ENCODE measurements around the gene MMP12.
A peak's percentile ranks its signal among the peaks of the same experiment; 100 is the strongest.

Gene MMP12

DNA sequence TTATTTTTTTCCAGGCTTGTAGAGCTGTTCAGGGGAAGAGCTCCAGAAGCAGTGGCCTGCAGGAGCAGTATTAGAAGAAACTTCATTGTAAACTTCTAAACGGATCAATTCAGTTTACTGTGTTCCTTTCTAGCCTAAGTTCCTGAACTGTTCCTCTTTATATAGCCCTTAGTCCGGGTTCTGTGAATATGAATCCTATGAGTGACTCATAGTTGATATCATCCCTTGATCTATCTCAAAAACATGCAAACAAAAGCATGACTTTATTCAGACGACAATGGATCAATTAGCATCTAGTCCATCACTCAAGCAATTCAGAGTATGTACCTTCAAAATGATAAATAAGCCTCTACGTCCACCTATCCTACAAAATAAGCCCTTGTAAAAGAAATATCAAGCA, at the start of gene MMP12:
TSS of gene MMP12 (minus strand) at position 131 of the 400 bp plus-strand sequence. CDS start at position 86, 45 bp downstream.
- no peak within 1 kb of the TSS for H3K4me3 ChIP-seq (replicated peaks; ENCODE audit: low read depth, low read length)
- TF ChIP-seq, protein P1, sequence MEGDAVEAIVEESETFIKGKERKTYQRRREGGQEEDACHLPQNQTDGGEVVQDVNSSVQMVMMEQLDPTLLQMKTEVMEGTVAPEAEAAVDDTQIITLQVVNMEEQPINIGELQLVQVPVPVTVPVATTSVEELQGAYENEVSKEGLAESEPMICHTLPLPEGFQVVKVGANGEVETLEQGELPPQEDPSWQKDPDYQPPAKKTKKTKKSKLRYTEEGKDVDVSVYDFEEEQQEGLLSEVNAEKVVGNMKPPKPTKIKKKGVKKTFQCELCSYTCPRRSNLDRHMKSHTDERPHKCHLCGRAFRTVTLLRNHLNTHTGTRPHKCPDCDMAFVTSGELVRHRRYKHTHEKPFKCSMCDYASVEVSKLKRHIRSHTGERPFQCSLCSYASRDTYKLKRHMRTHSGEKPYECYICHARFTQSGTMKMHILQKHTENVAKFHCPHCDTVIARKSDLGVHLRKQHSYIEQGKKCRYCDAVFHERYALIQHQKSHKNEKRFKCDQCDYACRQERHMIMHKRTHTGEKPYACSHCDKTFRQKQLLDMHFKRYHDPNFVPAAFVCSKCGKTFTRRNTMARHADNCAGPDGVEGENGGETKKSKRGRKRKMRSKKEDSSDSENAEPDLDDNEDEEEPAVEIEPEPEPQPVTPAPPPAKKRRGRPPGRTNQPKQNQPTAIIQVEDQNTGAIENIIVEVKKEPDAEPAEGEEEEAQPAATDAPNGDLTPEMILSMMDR (IDR thresholded peaks at IDR 0.05; ENCODE audit: low read length, missing control alignments): no peak
- no peak for DNase-seq (ENCODE audit: low read depth)

DNA sequence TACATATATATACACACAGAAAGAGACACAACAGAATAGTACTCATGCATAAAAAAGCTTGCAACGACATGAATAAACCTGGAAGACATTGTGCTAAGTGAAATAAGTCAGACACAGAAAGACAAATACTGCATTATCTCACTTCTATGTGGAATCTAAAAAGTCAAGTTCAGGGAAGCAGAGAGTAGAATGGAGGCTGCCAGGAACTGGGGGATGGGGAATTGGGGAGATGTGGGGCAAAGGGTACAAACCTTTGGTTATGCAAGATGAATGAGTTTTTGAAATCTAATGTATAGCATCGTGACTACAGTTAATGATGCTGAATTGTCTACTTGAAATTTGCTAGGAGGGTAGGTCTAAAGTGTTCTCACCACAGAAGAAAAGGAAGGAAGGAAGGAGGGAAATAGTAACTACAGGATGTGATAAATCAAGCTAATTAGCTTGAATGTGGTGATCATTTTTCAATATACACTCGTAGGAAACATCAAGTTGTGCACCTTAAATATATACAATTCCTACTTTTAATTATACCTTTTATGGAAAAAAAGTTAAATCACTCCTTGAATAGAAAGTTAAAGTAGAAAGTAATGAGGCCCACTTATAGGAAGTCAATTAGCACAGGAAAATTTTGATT, 46.9 kb upstream of the MMP12 start:
- H3K4me3 ChIP-seq (replicated peaks; ENCODE audit: low read depth, low read length): no peak overlapping the region
- no peak for DNase-seq (ENCODE audit: low read depth)
- TF ChIP-seq, protein P1 (IDR thresholded peaks at IDR 0.05; ENCODE audit: low read length, missing control alignments): no peak

DNA sequence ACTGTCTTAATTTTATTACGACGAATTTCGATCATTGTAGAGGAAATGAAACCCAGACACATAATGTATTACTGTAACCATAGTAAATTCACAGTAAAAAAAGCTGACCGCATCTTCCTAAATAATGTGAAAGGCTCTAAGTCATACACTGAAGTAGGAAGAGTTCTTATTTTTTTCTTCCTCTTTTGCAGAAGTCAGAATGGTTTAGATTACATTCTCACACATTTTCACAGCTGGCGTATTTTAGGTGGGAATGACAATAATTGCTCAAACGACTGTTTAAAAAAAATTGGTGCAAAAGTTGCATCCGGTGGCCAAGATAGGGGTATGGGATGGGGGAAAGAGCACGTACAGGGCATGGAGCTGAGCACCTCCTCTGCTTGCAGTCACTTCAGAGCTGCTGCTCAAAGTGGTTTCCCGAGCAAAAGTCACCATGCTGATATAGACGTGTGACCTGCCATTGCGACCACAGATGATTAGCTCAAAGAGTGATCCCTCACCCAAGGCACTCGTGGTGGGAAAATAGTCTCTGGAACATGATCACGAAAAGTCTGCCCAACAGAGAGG, 45.4 kb upstream of the MMP12 start:
- H3K4me3 ChIP-seq (replicated peaks; ENCODE audit: low read depth, low read length): no peak overlapping the region
- TF ChIP-seq, protein P1 (IDR thresholded peaks at IDR 0.05; ENCODE audit: low read length, missing control alignments): no peak
- no peak for DNase-seq (ENCODE audit: low read depth)

DNA sequence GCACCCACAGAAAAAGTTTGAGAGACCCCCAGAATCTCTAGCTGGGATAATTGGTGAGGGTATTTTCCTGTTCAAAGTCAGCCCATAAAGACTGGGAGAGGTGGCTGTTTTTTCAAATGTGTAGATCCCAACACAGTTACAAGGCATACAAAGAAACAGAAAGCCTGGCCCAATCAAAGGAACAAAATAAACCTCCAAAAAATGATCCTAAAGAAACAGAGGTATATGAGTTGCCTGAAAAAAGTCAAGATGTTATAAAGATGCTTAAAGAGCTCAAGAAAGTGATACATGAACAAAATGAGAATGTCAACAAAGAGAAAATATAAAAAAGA, 40.2 kb upstream of the MMP12 start:
- H3K4me3 ChIP-seq (replicated peaks; ENCODE audit: low read depth, low read length): no peak overlapping the region
- no peak for DNase-seq (ENCODE audit: low read depth)
- TF ChIP-seq, protein P1 (IDR thresholded peaks at IDR 0.05; ENCODE audit: low read length, missing control alignments): no peak

DNA sequence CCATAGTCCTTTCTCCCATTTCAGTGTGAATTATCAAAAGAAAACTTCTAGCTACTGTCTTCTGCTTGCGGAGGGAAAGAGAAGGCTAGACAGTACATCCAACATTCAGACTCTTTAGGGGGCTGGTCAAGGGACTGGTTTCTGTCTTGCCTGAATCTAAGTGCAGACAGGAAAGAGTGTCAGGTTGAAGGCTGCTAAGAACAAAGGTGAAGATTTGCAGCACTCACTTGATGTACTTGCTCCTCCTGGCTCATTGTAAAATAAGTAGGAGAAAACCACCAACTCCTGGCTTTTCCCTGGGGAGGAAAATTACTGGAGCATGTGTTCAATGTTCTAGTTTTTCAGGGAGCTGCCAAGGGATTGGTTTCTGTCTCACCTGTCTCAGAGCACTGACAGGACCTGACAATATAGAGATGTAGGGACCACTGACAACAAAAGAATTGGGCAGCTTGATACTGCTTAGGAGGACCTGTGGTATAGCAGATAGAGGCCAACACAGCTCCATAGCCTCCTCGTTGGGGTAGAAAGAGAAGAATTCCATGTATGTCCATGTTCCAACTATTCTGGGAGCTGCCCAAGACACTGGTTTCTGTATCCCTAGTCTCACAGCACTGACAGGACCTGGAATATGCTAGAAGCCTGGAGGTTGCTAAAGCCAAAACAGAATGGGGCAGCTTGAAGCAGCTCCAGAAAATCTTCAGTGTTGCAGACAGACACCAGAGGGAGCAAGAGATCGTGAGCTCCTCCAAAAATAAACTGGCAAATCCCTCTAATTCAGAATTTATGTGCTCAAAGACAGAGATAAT, 39.7 kb upstream of the MMP12 start:
- no peak overlapping the region for H3K4me3 ChIP-seq (replicated peaks; ENCODE audit: low read depth, low read length)
- TF ChIP-seq, protein P1 (IDR thresholded peaks at IDR 0.05; ENCODE audit: low read length, missing control alignments): peak; percentile 81
- peak; percentile 67 for DNase-seq (ENCODE audit: low read depth)

DNA sequence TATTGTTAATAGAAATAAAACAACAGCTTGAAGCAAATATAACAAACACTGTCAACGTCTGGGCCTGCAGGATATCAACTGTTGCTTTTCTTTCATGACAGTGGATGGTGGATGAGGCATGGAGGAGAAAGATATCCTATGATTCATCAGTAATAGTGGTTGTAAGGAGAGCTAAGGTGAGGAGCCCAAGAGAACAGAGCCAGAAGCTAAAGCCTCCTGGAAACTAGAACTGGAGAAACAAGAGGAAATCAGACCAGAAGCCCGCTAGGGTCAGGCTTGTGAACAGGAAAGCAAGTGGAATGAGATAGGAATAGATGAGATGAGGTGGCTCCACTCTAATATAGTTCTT, 37.7 kb upstream of the MMP12 start:
- H3K4me3 ChIP-seq (replicated peaks; ENCODE audit: low read depth, low read length): no peak overlapping the region
- TF ChIP-seq, protein P1 (IDR thresholded peaks at IDR 0.05; ENCODE audit: low read length, missing control alignments): no peak
- DNase-seq (ENCODE audit: low read depth): no peak
